ENCODE data around the gene SLFN14.

The SLFN14 gene

GRCh38 chr17:35560703-35561102 lies at the start of gene SLFN14:
SLFN14 (minus strand) TSS chr17:35560819; CDS start chr17:35558062, 2,757 bp downstream.
- no peaks in the 10 kb centered on the region for H3K36me3 Mint-ChIP-seq (ENCODE audit: low read depth)
- peaks cover 7% of the 10 kb centered on the region for H3K4me1 Mint-ChIP-seq
- no peak within 1 kb of the TSS for H3K4me3 Mint-ChIP-seq
- no peaks in the 10 kb centered on the region for H3K9me3 Mint-ChIP-seq
- peaks cover 5% of the 10 kb centered on the region for H3K27me3 Mint-ChIP-seq
- ATAC-seq (peak; percentile 97), DNase-seq (no peak)
- H3K27ac Mint-ChIP-seq, result peak within 1 kb of the TSS; percentile 48

GRCh38 chr17:35609831-35610230 lies 49.2 kb upstream of the SLFN14 start:
- H3K36me3 Mint-ChIP-seq (ENCODE audit: low read depth), result peaks cover 40% of the 10 kb centered on the region
- ATAC-seq, result no peak

GRCh38 chr17:35607239-35607847 lies 46.7 kb upstream of the SLFN14 start:
- Mint-ChIP-seq H3K27ac (no peak overlapping the region), H3K36me3 (ENCODE audit: low read depth) (peaks cover 47% of the 10 kb centered on the region), H3K9me3 (no peaks in the 10 kb centered on the region), H3K27me3 (no peaks in the 10 kb centered on the region), H3K4me3 (no peak overlapping the region), H3K4me1 (peaks cover 5% of the 10 kb centered on the region)
- DNase-seq, result no peak
- no peak for ATAC-seq

More at GRCh38 chr17:35609831-35610230, 49.2 kb upstream of the SLFN14 start:
- no peak for DNase-seq
- no peak overlapping the region for H3K4me3 Mint-ChIP-seq
- no peak overlapping the region for H3K27ac Mint-ChIP-seq
- H3K27me3 Mint-ChIP-seq, result no peaks in the 10 kb centered on the region
- no peaks in the 10 kb centered on the region for H3K9me3 Mint-ChIP-seq
- peaks cover 5% of the 10 kb centered on the region for H3K4me1 Mint-ChIP-seq

DNA sequence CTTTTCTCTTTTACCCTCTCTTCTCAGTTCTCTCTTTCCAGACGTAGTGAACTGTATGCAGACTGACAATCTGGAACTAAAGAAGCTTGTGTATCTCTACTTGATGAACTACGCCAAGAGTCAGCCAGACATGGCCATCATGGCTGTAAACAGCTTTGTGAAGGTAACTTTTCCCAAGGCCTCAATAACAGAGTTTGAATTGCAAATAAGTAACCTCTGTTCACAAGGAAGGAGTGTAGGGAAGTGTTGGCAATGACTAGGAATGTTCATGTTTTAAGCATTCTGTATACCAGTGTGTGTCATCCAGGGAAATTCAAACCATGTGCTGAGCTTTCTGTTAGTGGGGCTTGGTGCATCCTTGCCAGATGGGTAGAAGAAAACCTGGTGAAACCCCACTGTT lies 45.1 kb upstream of the SLFN14 start:
- Mint-ChIP-seq H3K4me3 (no peak overlapping the region), H3K27ac (no peak overlapping the region), H3K9me3 (no peaks in the 10 kb centered on the region), H3K27me3 (no peaks in the 10 kb centered on the region), H3K36me3 (ENCODE audit: low read depth) (peaks cover 53% of the 10 kb centered on the region), H3K4me1 (peaks cover 5% of the 10 kb centered on the region)
- ATAC-seq (no peak), DNase-seq (no peak)

DNA sequence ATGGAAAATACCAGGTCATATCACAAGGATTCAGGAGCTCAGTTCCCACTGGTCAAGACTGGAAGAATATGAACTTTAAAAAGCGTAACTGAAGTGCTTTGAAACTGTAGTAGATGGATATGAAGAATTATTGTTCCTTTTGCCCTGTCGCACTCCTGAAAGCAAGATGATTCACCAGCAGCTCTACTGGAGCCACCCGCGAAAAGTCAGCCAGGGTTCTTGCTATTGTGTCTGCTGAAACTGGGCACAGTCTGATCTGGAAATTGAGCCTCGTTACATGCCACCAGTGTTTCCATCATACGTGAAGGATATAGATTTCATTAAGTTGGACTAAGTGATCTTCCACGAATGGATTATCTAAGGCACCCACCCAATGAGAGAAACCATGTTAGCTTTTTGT lies 43.1 kb upstream of the SLFN14 start:
- H3K4me3 Mint-ChIP-seq, result no peak overlapping the region
- peaks cover 58% of the 10 kb centered on the region for H3K36me3 Mint-ChIP-seq (ENCODE audit: low read depth)
- H3K27me3 Mint-ChIP-seq, result no peaks in the 10 kb centered on the region
- DNase-seq (no peak), ATAC-seq (no peak)
- H3K4me1 Mint-ChIP-seq, result peaks cover 5% of the 10 kb centered on the region
- no peaks in the 10 kb centered on the region for H3K9me3 Mint-ChIP-seq
- no peak overlapping the region for H3K27ac Mint-ChIP-seq

DNA sequence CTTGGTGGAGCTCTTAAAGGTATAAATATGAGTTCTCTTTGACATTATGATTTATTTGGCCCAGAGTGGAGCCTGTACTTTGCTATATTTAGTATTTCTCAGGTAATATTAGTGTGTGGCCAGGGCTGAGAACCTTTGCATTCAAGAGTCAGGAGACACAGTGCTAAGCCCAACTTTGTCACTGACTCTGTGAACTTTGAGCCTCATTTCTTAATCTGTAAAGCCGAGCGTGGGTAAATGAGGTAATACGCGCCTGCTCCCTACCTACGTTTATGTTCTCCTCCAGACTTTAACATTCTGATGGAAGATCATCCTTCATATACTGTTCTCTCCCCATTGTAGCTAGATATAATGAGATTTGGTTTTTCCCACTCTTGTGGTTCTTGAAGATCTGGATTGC lies 37.0 kb upstream of the SLFN14 start:
- DNase-seq (no peak), ATAC-seq (no peak)
- Mint-ChIP-seq H3K9me3 (no peaks in the 10 kb centered on the region), H3K36me3 (ENCODE audit: low read depth) (peaks cover 61% of the 10 kb centered on the region), H3K4me1 (peaks cover 3% of the 10 kb centered on the region), H3K27ac (no peak overlapping the region), H3K4me3 (no peak overlapping the region), H3K27me3 (no peaks in the 10 kb centered on the region)

GRCh38 chr17:35596530-35597233 lies 36.1 kb upstream of the SLFN14 start:
- H3K27ac Mint-ChIP-seq, result no peak overlapping the region
- ATAC-seq, result no peak
- H3K27me3 Mint-ChIP-seq, result no peaks in the 10 kb centered on the region
- H3K4me3 Mint-ChIP-seq, result no peak overlapping the region
- H3K9me3 Mint-ChIP-seq, result no peaks in the 10 kb centered on the region
- DNase-seq, result no peak
- H3K4me1 Mint-ChIP-seq, result peaks cover 3% of the 10 kb centered on the region
- peaks cover 53% of the 10 kb centered on the region for H3K36me3 Mint-ChIP-seq (ENCODE audit: low read depth)

GRCh38 chr17:35596072-35596471 lies 35.5 kb upstream of the SLFN14 start:
- DNase-seq (no peak), ATAC-seq (no peak)
- Mint-ChIP-seq H3K9me3 (no peaks in the 10 kb centered on the region), H3K27ac (no peak overlapping the region), H3K36me3 (ENCODE audit: low read depth) (peaks cover 53% of the 10 kb centered on the region), H3K4me1 (peaks cover 3% of the 10 kb centered on the region), H3K4me3 (no peak overlapping the region), H3K27me3 (no peaks in the 10 kb centered on the region)

DNA sequence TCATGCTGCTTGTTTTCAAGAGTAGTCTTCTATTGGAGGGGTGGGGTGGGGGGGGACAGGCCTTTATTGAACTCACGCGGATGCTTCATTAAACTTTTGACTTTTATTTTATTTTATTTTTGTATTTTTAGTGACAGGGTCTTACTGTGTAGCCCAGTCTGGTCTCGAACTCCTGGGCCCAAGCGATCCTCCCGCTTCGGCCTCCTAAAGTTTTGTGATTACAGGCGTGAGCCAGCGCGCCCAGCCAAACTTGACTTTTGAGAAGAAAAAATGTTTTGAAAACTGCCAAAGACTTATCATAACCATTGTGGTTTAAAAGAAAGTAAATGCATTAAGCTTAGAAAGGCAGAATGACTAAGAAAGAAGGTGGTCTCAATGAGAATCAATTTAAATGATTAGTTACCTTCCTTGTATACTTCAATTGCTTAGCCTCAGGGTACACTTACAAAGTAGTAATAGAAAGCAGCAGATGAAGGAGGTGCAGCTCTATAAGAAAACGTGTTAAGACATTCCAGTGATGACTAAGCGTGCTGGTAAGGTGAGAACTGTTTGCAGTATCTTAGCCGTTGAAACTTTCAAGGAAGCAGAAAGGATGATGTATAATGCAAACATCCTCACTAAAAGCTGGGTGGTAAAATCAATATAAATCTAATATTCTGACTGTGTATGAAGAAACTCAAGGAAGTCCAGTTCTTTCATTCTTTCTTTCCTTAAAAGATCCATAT lies 27.7 kb upstream of the SLFN14 start:
- peaks cover 2% of the 10 kb centered on the region for H3K27me3 Mint-ChIP-seq
- ATAC-seq (peak; percentile 53), DNase-seq (no peak)
- peaks cover 38% of the 10 kb centered on the region for H3K4me1 Mint-ChIP-seq
- H3K36me3 Mint-ChIP-seq (ENCODE audit: low read depth), result peaks cover 10% of the 10 kb centered on the region
- peak overlapping the region; percentile 100 for H3K4me3 Mint-ChIP-seq
- no peaks in the 10 kb centered on the region for H3K9me3 Mint-ChIP-seq
- peak overlapping the region; percentile 98 for H3K27ac Mint-ChIP-seq

GRCh38 chr17:35587074-35587961 lies 26.7 kb upstream of the SLFN14 start, which contains the start of gene AP2B1:
AP2B1 (plus strand) TSS chr17:35587322; CDS start chr17:35594031, 6,709 bp downstream.
- peak; percentile 95 for ATAC-seq
- Mint-ChIP-seq H3K4me1 (peaks cover 36% of the 10 kb centered on the region), H3K36me3 (ENCODE audit: low read depth) (peaks cover 9% of the 10 kb centered on the region), H3K27me3 (peaks cover 2% of the 10 kb centered on the region), H3K9me3 (no peaks in the 10 kb centered on the region), H3K27ac (peak within 1 kb of the TSS; percentile 98), H3K4me3 (peak within 1 kb of the TSS; percentile 100)
- peak; percentile 96 for DNase-seq

- no peak for ATAC-seq
- Mint-ChIP-seq H3K36me3 (ENCODE audit: low read depth) (peaks cover 9% of the 10 kb centered on the region), H3K27me3 (peaks cover 2% of the 10 kb centered on the region), H3K27ac (peak overlapping the region; percentile 98), H3K4me1 (peaks cover 36% of the 10 kb centered on the region), H3K4me3 (peak overlapping the region; percentile 100), H3K9me3 (no peaks in the 10 kb centered on the region)
- DNase-seq, result no peak
Measured at GRCh38 chr17:35586569-35587073, 26.0 kb upstream of the SLFN14 start.

GRCh38 chr17:35584061-35584460 lies 23.4 kb upstream of the SLFN14 start:
- DNase-seq (no peak), ATAC-seq (no peak)
- no peak overlapping the region for H3K27ac Mint-ChIP-seq
- H3K36me3 Mint-ChIP-seq (ENCODE audit: low read depth), result peaks cover 5% of the 10 kb centered on the region
- H3K27me3 Mint-ChIP-seq, result peaks cover 2% of the 10 kb centered on the region
- H3K9me3 Mint-ChIP-seq, result no peaks in the 10 kb centered on the region
- H3K4me3 Mint-ChIP-seq, result no peak overlapping the region
- H3K4me1 Mint-ChIP-seq, result peaks cover 32% of the 10 kb centered on the region

DNA sequence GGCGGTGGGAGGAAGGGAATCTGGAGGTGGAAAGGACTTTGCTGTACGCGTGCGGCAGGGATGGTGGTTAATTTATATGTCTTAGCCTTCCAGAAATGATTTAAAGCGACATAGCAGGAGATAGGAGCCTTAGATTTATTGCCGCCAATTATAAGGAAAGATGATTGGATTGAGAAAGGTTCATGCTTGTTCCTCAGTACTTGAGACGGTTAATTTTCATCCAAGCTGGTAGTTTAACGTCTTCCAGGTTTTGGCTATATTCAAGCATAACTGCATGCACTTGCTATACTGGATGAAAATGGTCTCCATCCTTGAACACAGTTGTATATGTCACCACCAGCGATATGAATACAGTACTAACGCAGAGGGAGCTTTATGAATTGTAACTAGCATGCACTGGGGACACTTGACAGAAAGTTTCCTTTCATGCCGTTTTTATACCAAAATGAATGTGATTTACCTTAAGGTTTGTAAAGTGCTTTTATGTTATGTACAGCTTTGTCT lies 18.4 kb upstream of the SLFN14 start:
- peak overlapping the region; percentile 99 for H3K4me3 Mint-ChIP-seq
- peaks cover 29% of the 10 kb centered on the region for H3K4me1 Mint-ChIP-seq
- peaks cover 7% of the 10 kb centered on the region for H3K36me3 Mint-ChIP-seq (ENCODE audit: low read depth)
- DNase-seq (no peak), ATAC-seq (no peak)
- no peaks in the 10 kb centered on the region for H3K9me3 Mint-ChIP-seq
- no peaks in the 10 kb centered on the region for H3K27me3 Mint-ChIP-seq
- H3K27ac Mint-ChIP-seq, result peak overlapping the region; percentile 98

Measured in activated naive CD8-positive, alpha-beta T cell treated with anti-CD3 and anti-CD28 coated beads, Interleukin-2, amount 50 U/mL, for 24 hours (primary cell).